HG03139 (cell line): ENCODE measurements around the gene ACP2.

ENCODE experiments used
- ATAC-seq: cut with Tn5 transposase; IDR thresholded peaks from one replicate; pipeline ENCODE4 v1.9.1; 2021; ENCODE audit not compliant: unreplicated experiment

Gene ACP2

GRCh38 chr11:47269002-47269828 is 20.6 kb upstream of the ACP2 start:
- ATAC-seq, result peak; percentile 50

GRCh38 chr11:47268448-47269001 is 19.9 kb upstream of the ACP2 start:
- ATAC-seq, result no peak

- no peak for ATAC-seq
Observed at GRCh38 chr11:47267876-47268275, 19.3 kb upstream of the ACP2 start.

GRCh38 chr11:47264521-47264920 is 15.9 kb upstream of the ACP2 start:
- no peak for ATAC-seq

GRCh38 chr11:47264119-47264518 is 15.5 kb upstream of the ACP2 start:
- no peak for ATAC-seq

- ATAC-seq, result no peak
Observed at GRCh38 chr11:47261291-47261800, 12.7 kb upstream of the ACP2 start.

- no peak for ATAC-seq
Observed at GRCh38 chr11:47260366-47260765, 11.8 kb upstream of the ACP2 start.

- no peak for ATAC-seq
Observed at GRCh38 chr11:47259232-47259977, 10.8 kb upstream of the ACP2 start.

- ATAC-seq, result no peak
Observed at GRCh38 chr11:47258317-47258902, 9.8 kb upstream of the ACP2 start.

- ATAC-seq, result no peak
Observed at GRCh38 chr11:47257517-47258316, 9.1 kb upstream of the ACP2 start, which contains the start of gene NR1H3. Gene NR1H3, plus strand, starts transcription at chr11:47257996. Its CDS starts 1,221 bp downstream, at chr11:47259217.

- ATAC-seq, result no peak
Observed at GRCh38 chr11:47257177-47257516, 8.5 kb upstream of the ACP2 start.

GRCh38 chr11:47256374-47256773 is 7.8 kb upstream of the ACP2 start:
- no peak for ATAC-seq

GRCh38 chr11:47254386-47254785 is 5.8 kb upstream of the ACP2 start:
- ATAC-seq, result no peak

- ATAC-seq, result no peak
Observed at GRCh38 chr11:47253660-47254059, 5.0 kb upstream of the ACP2 start.

- ATAC-seq, result no peak
Observed at GRCh38 chr11:47251751-47252150, 3.1 kb upstream of the ACP2 start.

- ATAC-seq, result no peak
Observed at GRCh38 chr11:47249378-47249715, 733 bp upstream of the ACP2 start.

GRCh38 chr11:47248304-47248663 is 330 bp downstream of the ACP2 start:
- ATAC-seq, result peak; percentile 25

- no peak for ATAC-seq
Observed at GRCh38 chr11:47247502-47247901, 1.1 kb downstream of the ACP2 start.

- ATAC-seq, result no peak
Observed at GRCh38 chr11:47245611-47246357, 2.8 kb downstream of the ACP2 start.
